Lower leg skin (tissue), 4 donors: ENCODE data around the gene BTBD16. TPM values are rescaled to one million over a fixed set of nuclear protein-coding genes. Genes with fewer than 3 reads are reported as not detected.

Source experiments
- DNase-seq, 2 donors: peaks; one replicate each; pipeline ENCODE4 v3.0.0-alpha.2; 2019; ENCODE audit warnings: low spot score in 2 of 2
- H3K4me3 ChIP-seq: fragments of 200-600 bp; sonication (generic); 2 replicates; pipeline ENCODE4 v1.5.1; 2017; ENCODE audit warnings: mild to moderate bottlenecking, low read depth; ENCODE audit not compliant: poor library complexity, severe bottlenecking
- POLR2A ChIP-seq, 2 donors: fragments of 450-650 bp; IDR thresholded peaks; one replicate each; pipeline ENCODE4 v1.6.1; 2016 to 2017; ENCODE audit warnings: antibody characterized with exemption in 2 of 2, mild to moderate bottlenecking in 1 of 2, moderate library complexity in 1 of 2
- WGBS, 2 donors: methylation state at CpG; one replicate each; pipeline ENCODE4 v1.1.5; 2018; 5-methylcytosine and 5-hydroxymethylcytosine counted together
- intact Hi-C: fragments of 100-400 bp; cut with DNase I; formaldehyde crosslinking; loops from one replicate; pipeline ENCODE4 v1.15.0; 2023; ENCODE audit warnings: low total_unique reads
- total RNA-seq, 4 donors: library from RNA; depleted of rRNA; stranded (reverse); fragments of >200 nt; gene quantifications; one replicate each; pipeline ENCODE4 v1.1.0, GENCODE V29; 2016
- TF ChIP-seq, protein P1 (sequence below), 3 donors: fragments of 450-650 bp; IDR thresholded peaks; one replicate each; pipeline ENCODE4 v1.5.1; 2016; ENCODE audit warnings: antibody characterized with exemption in 3 of 3, mild to moderate bottlenecking in 3 of 3, moderate library complexity in 2 of 3

Gene BTBD16
- total RNA-seq, 4 donors from 2014 or later, result 2.7 to 16.4 (median 9.0) TPM

DNA sequence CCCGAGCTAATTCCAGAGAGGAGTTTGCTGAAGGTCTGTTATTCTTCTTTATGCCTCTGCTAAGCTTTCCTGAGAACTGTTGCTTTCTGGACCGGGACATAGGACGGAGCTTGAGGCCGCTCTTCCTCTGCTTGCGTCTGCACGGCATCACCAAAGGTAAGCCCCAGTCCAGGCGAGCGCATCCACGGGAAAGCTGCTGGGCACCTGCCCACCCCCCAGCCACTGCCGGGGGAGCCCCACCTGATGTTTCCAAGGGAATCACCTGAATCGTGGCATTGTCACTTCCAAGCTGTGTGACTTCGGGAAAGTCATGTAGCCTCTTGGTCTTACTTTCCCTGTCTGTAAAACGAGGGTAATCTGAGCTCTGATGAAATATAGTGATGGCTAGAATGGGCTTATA is 58.3 kb downstream of the BTBD16 start:
- peak in 1 of 2 donors; percentile 7 for DNase-seq
- 81 to 83% methylated on average over 13 of the region's 13 CpGs for WGBS, 2 donors
- intact Hi-C loops, result no loop called here
- H3K4me3 ChIP-seq, result no peak overlapping the region
- TF ChIP-seq, protein P1, sequence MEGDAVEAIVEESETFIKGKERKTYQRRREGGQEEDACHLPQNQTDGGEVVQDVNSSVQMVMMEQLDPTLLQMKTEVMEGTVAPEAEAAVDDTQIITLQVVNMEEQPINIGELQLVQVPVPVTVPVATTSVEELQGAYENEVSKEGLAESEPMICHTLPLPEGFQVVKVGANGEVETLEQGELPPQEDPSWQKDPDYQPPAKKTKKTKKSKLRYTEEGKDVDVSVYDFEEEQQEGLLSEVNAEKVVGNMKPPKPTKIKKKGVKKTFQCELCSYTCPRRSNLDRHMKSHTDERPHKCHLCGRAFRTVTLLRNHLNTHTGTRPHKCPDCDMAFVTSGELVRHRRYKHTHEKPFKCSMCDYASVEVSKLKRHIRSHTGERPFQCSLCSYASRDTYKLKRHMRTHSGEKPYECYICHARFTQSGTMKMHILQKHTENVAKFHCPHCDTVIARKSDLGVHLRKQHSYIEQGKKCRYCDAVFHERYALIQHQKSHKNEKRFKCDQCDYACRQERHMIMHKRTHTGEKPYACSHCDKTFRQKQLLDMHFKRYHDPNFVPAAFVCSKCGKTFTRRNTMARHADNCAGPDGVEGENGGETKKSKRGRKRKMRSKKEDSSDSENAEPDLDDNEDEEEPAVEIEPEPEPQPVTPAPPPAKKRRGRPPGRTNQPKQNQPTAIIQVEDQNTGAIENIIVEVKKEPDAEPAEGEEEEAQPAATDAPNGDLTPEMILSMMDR (IDR thresholded peaks at IDR 0.05), result no peak
- TF ChIP-seq POLR2A (IDR thresholded peaks at IDR 0.05), result no peak

DNA sequence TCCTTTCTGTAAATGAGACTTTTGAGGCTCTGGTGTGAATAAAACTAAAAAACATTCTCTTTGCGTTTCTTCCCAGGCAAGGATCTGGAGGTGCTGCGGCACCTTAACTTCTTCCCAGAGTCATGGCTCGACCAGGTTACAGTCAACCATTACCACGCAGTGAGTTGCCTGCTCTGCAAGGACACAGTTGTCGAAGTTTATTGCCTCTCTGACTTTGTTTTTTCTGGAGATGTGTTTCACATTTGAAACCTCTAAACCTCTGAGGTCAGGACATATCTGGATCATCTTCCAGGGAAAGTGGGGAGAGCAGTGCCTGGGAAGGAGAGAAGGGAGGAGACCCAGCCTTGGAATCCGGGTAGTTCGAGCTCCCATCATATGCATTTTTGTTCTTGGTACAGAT is 60.0 kb downstream of the BTBD16 start:
- intact Hi-C loops, result no loop called here
- 87 to 90% methylated on average over 7 of the region's 7 CpGs for WGBS, 2 donors
- TF ChIP-seq, protein P1 (IDR thresholded peaks at IDR 0.05), result no peak
- TF ChIP-seq POLR2A (IDR thresholded peaks at IDR 0.05), result no peak

DNA sequence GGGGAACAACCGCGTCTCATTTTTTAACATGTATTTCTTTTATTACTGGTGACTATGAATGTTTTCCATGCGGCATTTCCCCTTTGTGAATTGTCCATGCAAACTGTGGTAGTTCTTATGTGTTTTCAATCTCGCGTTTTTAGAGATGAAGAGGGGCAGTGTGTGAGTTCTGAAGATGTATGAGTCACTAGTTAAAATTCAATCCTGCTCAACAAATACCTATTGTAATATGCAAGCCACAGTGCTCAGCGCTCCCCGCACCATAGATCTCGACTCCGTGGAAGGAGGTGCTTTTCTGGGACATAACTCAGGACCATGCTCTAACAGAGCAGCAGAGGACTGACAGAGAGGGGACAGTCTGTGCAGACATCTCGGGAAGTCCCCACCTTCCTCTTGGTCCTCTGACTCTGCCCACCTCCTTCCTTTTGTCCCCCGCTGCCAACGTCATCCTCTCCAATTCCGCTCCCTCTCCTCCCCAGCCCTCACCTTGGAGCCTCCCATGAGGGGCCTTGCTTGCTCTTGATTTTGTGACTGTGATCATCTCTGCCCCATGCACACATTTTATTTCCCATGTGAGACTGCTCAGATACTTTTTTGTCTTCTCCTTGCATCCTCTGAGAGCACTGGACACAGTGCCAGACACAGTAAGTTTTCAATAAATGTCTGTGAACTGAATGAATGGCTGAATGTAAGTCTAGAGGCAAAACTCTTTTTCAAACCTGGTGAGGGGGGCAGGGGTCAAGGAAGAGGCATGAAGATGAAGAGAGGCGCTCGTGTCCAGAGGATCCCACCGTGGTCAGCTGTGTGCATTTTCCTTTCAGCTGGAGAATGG is 60.7 kb downstream of the BTBD16 start:
- intact Hi-C loops, result no loop called here
- WGBS, 2 donors, result 75 to 79% methylated on average over 16 of the region's 16 CpGs
- TF ChIP-seq, protein P1 (IDR thresholded peaks at IDR 0.05), result no peak
- TF ChIP-seq POLR2A (IDR thresholded peaks at IDR 0.05), result no peak
- no peak overlapping the region for H3K4me3 ChIP-seq
- no peak for DNase-seq

More for the DNA sequence above, 60.0 kb downstream of the BTBD16 start:
- no peak overlapping the region for H3K4me3 ChIP-seq
- no peak for DNase-seq

DNA sequence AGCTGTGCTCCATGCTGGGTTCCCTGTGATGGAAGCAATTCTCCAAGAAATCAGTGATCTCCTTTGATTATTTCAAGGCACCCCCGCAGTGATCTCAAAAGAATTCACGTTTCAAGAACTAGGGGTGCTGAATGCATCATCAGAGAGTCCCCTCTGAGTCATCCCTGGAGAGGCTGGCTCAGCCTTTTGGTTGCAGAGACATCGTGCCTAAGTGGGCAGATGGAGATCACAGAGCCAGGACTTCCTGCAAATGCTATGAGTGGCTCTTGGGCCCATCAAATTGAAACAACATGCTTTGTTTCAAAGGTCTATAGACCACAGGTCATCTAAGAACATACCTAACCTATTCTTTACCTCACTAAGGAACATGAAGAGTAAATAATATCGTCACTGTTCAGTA is 61.9 kb downstream of the BTBD16 start:
- no peak for DNase-seq
- no peak for TF ChIP-seq POLR2A (IDR thresholded peaks at IDR 0.05)
- TF ChIP-seq, protein P1 (IDR thresholded peaks at IDR 0.05), result no peak
- 64 to 71% methylated on average over 4 of the region's 4 CpGs for WGBS, 2 donors
- H3K4me3 ChIP-seq, result no peak overlapping the region
- intact Hi-C loops, result no loop called here

DNA sequence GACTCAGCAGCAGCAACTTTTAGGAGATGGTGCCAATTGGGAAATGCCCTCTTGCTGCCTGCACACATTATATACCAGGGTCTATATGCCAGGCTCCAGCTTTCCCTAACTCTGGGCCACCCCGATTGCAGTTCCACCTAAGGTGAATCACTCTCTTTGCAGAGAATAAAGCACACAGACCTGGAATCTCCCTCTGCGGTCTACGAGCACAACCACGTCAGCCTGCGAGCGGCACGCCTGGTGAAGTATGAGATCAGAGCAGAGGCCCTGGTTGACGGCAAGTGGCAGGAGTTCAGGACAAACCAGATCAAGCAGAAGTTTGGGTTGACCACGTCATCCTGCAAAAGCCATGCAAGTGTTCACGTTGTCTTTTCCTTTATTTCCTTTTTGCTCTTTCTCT is 65.2 kb downstream of the BTBD16 start:
- intact Hi-C loops, result no loop called here
- TF ChIP-seq POLR2A (IDR thresholded peaks at IDR 0.05), result no peak
- TF ChIP-seq, protein P1 (IDR thresholded peaks at IDR 0.05), result no peak
- no peak overlapping the region for H3K4me3 ChIP-seq
- DNase-seq, result no peak
- WGBS, 2 donors, result 75 to 79% methylated on average over 10 of the region's 10 CpGs
